Smooth muscle cell (in vitro differentiated cells): ENCODE measurements around the gene ACTN3. TPM values are rescaled to one million over a fixed set of nuclear protein-coding genes. Genes with fewer than 3 reads are reported as not detected.

Experiments
- DNase-seq: peaks from one replicate; lab custom pipeline; 2025; ENCODE audit not compliant: unreplicated experiment; lab: John Stamatoyannopoulos, UW
- H2AFZ ChIP-seq: fragments of 200-600 bp; sonication (generic); 2 replicates; pipeline ENCODE4 v1.6.0; 2016; ENCODE audit warnings: antibody characterized with exemption, low read depth, mild to moderate bottlenecking
- H3F3A ChIP-seq: fragments of 200-600 bp; sonication (generic); 2 replicates; pipeline ENCODE4 v1.6.0; 2017; ENCODE audit warnings: antibody characterized with exemption, low read depth
- H3K27ac ChIP-seq: fragments of 200-600 bp; sonication (generic); 2 replicates; pipeline ENCODE4 v1.5.1; 2016; ENCODE audit warnings: low read depth, mild to moderate bottlenecking
- H3K27me3 ChIP-seq: fragments of 200-600 bp; sonication (generic); 2 replicates; pipeline ENCODE4 v1.6.1; 2016; ENCODE audit warnings: low read depth, mild to moderate bottlenecking
- H3K36me3 ChIP-seq: fragments of 200-600 bp; sonication (generic); 2 replicates; pipeline ENCODE4 v1.5.1; 2016; ENCODE audit warnings: low read depth
- H3K4me1 ChIP-seq: fragments of 200-600 bp; sonication (generic); 2 replicates; pipeline ENCODE4 v1.5.1; 2016; ENCODE audit warnings: low read depth
- H3K4me2 ChIP-seq: fragments of 200-600 bp; sonication (generic); 2 replicates; pipeline ENCODE4 v1.6.0; 2016; ENCODE audit warnings: mild to moderate bottlenecking
- H3K4me3 ChIP-seq: fragments of 200-600 bp; sonication (generic); 2 replicates; pipeline ENCODE4 v1.5.1; 2016; ENCODE audit warnings: mild to moderate bottlenecking
- H3K79me2 ChIP-seq: fragments of 200-600 bp; sonication (generic); 2 replicates; pipeline ENCODE4 v1.6.0; 2016; ENCODE audit warnings: low read depth, mild to moderate bottlenecking
- H3K9ac ChIP-seq: fragments of 200-600 bp; sonication (generic); 2 replicates; pipeline ENCODE4 v1.6.0; 2016; ENCODE audit warnings: low read depth
- H3K9me3 ChIP-seq: fragments of 200-600 bp; sonication (generic); replicated peaks from 2 replicates; pipeline ENCODE4 v1.5.1; 2016; ENCODE audit warnings: low read depth
- H4K20me1 ChIP-seq: fragments of 200-600 bp; sonication (generic); 2 replicates; pipeline ENCODE4 v1.6.0; 2016; ENCODE audit warnings: low read depth
- WGBS: methylation state at CpG from one replicate; pipeline ENCODE4 v1.1.7; 2016; ENCODE audit warnings: low lambda C conversion rate; 5-methylcytosine and 5-hydroxymethylcytosine counted together
- polyA plus RNA-seq: library from polyadenylated mRNA; unstranded; fragments of >200 nt; fragmentation: Nextera tagmentation; extraction: Ambion mirVana; gene quantifications from 2 replicates; pipeline ENCODE4 v1.2.1, GENCODE V29; 2016
- total RNA-seq: library from RNA; depleted of rRNA; stranded (reverse); fragments of >200 nt; gene quantifications from 2 replicates; pipeline ENCODE4 v1.2.3, GENCODE V29; 2014
- TF ChIP-seq, protein P1 (sequence below): fragments of 200-600 bp; sonication (generic); IDR thresholded peaks from 2 replicates; pipeline ENCODE4 v1.5.1; 2017; ENCODE audit warnings: borderline replicate concordance, mild to moderate bottlenecking, antibody characterized with exemption; ENCODE audit not compliant: insufficient read depth, poor library complexity, severe bottlenecking

Gene ACTN3
- total and polyA plus RNA-seq, 2 experiments from 2014 or later: 1.4 TPM; not detected in 1

DNA sequence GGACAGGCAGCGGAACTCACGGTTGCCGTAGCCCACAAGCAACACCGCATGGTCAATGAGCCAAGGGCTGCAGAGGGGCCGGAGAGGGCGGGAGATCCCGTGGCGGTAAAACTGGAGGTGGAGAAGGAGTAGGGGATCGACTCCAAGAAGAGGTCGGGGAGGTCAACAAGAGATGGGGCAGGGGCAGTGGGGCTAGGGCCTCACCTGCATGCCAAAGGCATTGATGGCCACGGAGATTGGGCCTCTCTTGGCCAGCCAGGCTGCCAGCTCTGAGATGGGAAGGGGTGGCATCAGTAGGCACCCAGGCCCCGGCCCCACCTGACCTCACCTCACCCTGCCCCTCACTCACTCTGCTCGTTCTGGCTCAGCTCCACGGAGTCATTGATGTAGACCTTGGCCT is 17.8 kb downstream of the ACTN3 start:
- TF ChIP-seq, protein P1, sequence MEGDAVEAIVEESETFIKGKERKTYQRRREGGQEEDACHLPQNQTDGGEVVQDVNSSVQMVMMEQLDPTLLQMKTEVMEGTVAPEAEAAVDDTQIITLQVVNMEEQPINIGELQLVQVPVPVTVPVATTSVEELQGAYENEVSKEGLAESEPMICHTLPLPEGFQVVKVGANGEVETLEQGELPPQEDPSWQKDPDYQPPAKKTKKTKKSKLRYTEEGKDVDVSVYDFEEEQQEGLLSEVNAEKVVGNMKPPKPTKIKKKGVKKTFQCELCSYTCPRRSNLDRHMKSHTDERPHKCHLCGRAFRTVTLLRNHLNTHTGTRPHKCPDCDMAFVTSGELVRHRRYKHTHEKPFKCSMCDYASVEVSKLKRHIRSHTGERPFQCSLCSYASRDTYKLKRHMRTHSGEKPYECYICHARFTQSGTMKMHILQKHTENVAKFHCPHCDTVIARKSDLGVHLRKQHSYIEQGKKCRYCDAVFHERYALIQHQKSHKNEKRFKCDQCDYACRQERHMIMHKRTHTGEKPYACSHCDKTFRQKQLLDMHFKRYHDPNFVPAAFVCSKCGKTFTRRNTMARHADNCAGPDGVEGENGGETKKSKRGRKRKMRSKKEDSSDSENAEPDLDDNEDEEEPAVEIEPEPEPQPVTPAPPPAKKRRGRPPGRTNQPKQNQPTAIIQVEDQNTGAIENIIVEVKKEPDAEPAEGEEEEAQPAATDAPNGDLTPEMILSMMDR: no peak
- Histone ChIP-seq H3K4me2 (no peak overlapping the region), H3K9me3 (no peaks in the 10 kb centered on the region), H3K27ac (no peak overlapping the region), H3F3A (no peaks in the 10 kb centered on the region), H3K4me1 (no peaks in the 10 kb centered on the region), H2AFZ (no peak overlapping the region), H4K20me1 (no peaks in the 10 kb centered on the region), H3K9ac (no peak overlapping the region), H3K4me3 (no peak overlapping the region), H3K36me3 (no peaks in the 10 kb centered on the region), H3K27me3 (no peaks in the 10 kb centered on the region), H3K79me2 (no peaks in the 10 kb centered on the region)
- WGBS: 90% methylated on average over 14 of the region's 14 CpGs
- no peak for DNase-seq

DNA sequence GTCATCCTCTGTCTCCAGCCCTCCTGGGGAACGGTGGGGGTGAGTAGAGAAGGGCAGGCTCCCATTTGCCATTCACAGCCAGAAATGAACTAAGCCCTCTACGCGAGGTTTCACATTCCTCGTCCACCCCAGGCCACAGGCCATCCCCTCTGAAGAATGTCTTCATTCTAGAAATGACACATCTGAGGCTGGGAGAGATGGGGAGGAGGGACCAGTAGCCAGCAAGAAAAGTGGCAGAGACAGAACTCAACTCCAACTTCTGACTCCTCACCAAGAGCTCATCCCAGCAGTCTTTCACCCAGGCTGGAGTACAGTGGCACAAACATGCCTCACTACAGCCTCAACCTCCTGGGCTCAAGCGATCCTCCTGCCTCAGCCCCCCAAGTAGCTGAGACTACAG is 18.3 kb downstream of the ACTN3 start:
- TF ChIP-seq, protein P1: no peak
- 83% methylated on average over 5 of the region's 5 CpGs for WGBS
- no peaks in the 10 kb centered on the region for H3K9me3 ChIP-seq
- no peak overlapping the region for H2AFZ ChIP-seq
- H3K4me3 ChIP-seq: no peak overlapping the region
- no peaks in the 10 kb centered on the region for H3K79me2 ChIP-seq
- peaks cover 2% of the 10 kb centered on the region for H3K4me1 ChIP-seq
- H3K4me2 ChIP-seq: no peak overlapping the region
- H3K36me3 ChIP-seq: no peaks in the 10 kb centered on the region
- no peaks in the 10 kb centered on the region for H3K27me3 ChIP-seq
- no peaks in the 10 kb centered on the region for H4K20me1 ChIP-seq
- no peak overlapping the region for H3K9ac ChIP-seq
- no peak for DNase-seq
- H3K27ac ChIP-seq: no peak overlapping the region
- no peaks in the 10 kb centered on the region for H3F3A ChIP-seq

DNA sequence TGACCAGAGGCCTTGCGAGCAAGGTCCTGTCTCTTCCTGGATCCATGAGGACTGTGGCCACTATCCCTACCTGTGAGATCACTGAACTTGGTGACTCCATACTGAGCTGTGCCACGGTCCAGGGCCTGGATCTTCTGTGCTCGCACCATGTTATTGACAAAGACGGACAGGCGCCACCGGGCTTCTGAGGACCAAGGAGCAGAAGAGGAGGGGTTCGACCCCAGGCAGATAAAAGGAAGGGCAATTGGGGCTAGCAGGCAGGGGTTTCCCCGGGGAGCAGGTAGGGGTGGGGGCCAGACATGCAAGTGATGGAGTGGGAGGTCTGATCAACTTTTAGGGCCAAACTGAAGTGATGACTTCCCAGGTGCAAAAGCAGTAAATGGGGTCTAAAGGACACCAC is 19.5 kb downstream of the ACTN3 start:
- no peaks in the 10 kb centered on the region for H3K9me3 ChIP-seq
- no peak overlapping the region for H3K27ac ChIP-seq
- no peak for DNase-seq
- H3K36me3 ChIP-seq: no peaks in the 10 kb centered on the region
- no peaks in the 10 kb centered on the region for H3F3A ChIP-seq
- no peak overlapping the region for H2AFZ ChIP-seq
- peaks cover 11% of the 10 kb centered on the region for H3K4me1 ChIP-seq
- no peaks in the 10 kb centered on the region for H4K20me1 ChIP-seq
- TF ChIP-seq, protein P1: no peak
- H3K9ac ChIP-seq: no peak overlapping the region
- no peak overlapping the region for H3K4me2 ChIP-seq
- H3K4me3 ChIP-seq: no peak overlapping the region
- no peaks in the 10 kb centered on the region for H3K27me3 ChIP-seq
- 95% methylated on average over 8 of the region's 8 CpGs for WGBS
- H3K79me2 ChIP-seq: no peaks in the 10 kb centered on the region

DNA sequence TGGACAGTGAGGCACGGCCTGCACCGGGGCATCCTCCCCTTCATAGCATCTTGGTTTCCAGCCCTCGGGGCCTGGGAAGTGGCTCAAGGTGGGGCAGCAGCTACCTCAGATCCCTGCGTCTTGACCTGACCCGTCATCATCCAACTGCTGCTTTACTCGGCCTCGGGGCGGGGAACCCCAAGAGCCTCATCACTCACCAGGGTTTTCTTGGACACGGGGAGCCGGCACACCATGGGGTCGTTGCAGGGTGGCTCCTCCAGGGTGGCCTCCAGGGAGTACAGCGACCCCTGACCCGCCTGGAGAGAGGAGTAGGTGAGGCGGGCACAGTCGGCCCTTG is 21.1 kb downstream of the ACTN3 start:
- Histone ChIP-seq H3K27me3 (no peaks in the 10 kb centered on the region), H3K4me2 (no peak overlapping the region), H3K9ac (no peak overlapping the region), H4K20me1 (no peaks in the 10 kb centered on the region), H3K79me2 (no peaks in the 10 kb centered on the region), H3F3A (no peaks in the 10 kb centered on the region), H3K4me3 (no peak overlapping the region), H3K27ac (no peak overlapping the region), H3K36me3 (no peaks in the 10 kb centered on the region), H3K9me3 (no peaks in the 10 kb centered on the region), H2AFZ (no peak overlapping the region), H3K4me1 (peaks cover 11% of the 10 kb centered on the region)
- TF ChIP-seq, protein P1: no peak
- 99% methylated on average over 15 of the region's 15 CpGs for WGBS
- no peak for DNase-seq
